Smooth muscle cell of the brain vasculature (primary cell): ENCODE measurements around the gene ADGRB3.
"Not testable (repeated sequence)": the region's sequence is repeated elsewhere in the genome, so short reads cannot be mapped to it uniquely, and the experiment has no call there.

Experiments used
- DNase-seq: peaks from one replicate; pipeline ENCODE4 v3.0.0-alpha.2; 2012; ENCODE audit warnings: low read depth, low spot score

ADGRB3 gene

GRCh38 chr6:68649669-68650068, 14.6 kb downstream of the ADGRB3 start:
- no peak for DNase-seq

DNA sequence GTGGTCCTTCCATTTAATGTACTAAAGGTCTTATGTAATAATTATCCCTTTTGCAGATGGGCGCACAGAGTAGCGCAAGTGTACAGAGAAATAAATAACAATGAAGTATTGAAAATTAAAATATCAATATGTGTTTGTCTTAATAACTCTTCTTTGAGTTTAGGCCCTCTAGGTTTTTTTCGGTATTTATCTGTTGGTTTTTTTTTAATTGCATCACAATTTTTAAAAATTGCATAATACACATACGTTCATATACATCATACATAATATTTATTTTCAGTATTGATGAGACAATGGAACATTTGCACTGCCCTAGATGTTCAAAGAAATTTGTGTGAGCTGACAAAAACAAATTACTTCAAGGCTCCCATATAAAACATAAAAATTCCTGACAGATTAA, 15.1 kb downstream of the ADGRB3 start:
- DNase-seq, result no peak

DNA sequence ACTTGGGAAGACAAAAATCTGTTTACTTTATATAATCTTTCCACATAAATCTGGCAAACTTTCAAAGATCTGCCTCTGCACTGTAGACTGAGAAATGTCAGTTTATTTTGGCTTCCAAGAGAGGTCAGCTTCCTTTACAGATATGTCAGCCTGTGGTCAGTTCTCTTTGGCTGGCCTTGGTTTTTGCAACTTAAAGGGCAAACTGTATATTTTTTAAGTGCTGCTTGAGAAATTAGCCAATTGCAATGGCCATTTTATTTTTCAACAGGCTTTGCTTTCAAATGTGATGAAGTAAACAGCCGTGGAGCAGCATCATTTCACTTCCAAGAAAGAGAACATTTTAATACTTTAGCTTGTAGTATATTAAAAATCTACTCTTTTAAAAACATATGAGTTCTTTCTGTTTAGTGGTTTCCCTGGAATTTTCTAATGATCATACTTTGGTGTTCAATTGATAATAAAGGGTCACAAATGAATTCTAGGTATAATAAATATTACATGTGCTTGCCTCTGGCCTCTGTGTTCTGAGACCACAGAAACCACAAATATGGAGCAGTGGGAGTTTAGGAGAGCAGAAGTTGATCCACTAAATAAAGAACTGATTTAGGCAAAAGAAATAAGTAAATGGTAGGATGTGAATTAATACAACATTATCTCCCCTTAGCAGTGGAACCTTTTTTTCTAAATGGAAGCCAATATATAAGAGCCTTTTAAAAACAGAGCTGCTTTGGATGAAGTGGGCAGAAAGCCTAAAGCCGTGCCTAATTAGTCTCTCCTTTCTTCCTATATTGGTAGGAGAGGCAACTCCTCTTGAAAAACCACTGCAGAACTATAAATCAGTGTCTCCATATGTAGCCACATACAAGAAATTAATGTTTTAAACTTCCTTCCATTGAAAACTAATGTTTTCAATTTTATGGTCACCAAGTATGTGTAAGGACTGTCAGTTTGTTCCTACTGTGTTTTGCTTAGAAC, 16.2 kb downstream of the ADGRB3 start:
- no peak for DNase-seq

DNA sequence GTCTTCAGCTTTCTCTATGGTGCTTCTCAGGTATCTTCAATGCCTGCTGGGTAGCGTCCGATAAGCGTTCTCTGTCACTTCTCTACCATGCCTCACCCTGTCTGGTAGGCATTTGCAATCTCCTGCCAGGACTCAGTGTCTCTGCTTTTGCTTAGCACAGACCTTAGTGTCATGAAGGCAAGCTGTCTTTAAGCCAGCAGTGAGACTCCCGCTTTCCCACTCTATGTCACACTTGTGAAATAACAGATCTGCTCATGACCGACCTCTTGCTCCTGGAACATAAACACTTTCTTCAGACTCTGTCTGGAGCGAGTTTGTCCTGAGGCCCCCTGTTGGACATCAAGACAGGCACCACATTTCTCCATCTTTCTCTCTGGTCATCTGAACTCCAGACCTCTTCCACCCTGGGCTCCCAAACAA, 17.0 kb downstream of the ADGRB3 start:
- no peak for DNase-seq

GRCh38 chr6:68653074-68653705, 18.1 kb downstream of the ADGRB3 start:
- no peak for DNase-seq

DNA sequence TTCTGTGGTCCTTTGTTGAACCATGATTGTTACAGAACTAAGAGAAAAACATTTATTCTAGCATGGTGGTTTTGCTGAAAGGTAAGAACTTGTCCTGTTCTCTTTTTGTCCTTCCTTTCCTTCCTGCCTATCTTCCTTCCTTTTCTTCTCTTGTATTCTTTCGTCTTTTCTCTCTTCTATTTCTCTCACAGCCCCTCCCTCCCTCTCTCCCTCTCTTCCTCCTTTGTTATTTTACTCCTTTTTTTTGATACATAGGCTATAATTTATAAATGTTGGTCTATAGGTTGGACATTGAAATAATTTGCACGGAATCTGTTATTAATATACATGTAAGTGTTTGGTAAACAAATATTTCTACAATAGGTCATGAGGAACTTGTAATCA, 18.6 kb downstream of the ADGRB3 start:
- no peak for DNase-seq

- no peak for DNase-seq
These were observed 19.1 kb downstream of the ADGRB3 start for GRCh38 chr6:68654134-68654533.

DNA sequence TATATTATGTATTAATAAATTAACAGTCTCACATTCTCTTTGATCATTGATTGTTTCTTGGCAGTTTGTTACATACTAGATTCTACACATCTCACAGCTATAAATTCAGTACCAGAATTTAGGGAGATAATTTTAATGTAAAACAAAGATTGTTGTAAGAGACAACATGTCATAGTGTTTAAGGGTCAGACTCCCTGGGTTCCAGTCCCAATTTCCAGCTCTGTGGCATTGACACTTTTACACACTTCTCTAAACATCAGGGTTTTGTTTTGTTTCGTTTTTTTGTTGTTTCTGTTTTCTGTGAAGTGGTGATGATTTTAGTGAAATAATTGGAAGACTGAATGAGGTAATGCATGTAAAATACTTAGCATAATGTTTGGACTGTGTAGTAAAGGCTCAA, 19.9 kb downstream of the ADGRB3 start:
- no peak for DNase-seq

- no peak for DNase-seq
These were observed 22.5 kb downstream of the ADGRB3 start for GRCh38 chr6:68657374-68658139.

- no peak for DNase-seq
These were observed 23.3 kb downstream of the ADGRB3 start for GRCh38 chr6:68658338-68658737.

GRCh38 chr6:68673255-68673654, 38.2 kb downstream of the ADGRB3 start:
- DNase-seq, result no peak

DNA sequence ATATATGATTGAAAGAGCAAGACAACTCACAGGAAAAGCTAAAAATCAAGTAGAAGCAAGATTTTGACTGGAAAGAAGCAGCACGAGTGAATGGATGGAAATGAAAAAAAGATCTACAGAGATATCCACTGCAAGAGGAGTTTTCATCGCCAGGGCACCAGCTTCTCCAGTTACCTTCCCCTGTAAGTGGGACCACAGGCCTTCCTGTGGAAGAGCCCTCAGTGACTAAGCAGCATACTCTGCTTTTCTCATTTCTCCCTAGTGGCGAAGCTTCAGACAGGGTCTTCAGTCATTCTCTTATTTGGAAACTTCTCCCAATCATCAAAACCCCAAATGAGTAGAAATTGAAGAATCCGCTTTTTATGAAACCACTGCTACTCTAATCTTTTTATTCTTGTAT, 40.5 kb downstream of the ADGRB3 start:
- DNase-seq, result no peak

GRCh38 chr6:68676094-68676493, 41.0 kb downstream of the ADGRB3 start:
- DNase-seq, result not testable (repeated sequence)

GRCh38 chr6:68677058-68677457, 42.0 kb downstream of the ADGRB3 start:
- no peak for DNase-seq

GRCh38 chr6:68679399-68679798, 44.3 kb downstream of the ADGRB3 start:
- no peak for DNase-seq

- DNase-seq, result no peak
These were observed 45.2 kb downstream of the ADGRB3 start for GRCh38 chr6:68680264-68680663.

DNA sequence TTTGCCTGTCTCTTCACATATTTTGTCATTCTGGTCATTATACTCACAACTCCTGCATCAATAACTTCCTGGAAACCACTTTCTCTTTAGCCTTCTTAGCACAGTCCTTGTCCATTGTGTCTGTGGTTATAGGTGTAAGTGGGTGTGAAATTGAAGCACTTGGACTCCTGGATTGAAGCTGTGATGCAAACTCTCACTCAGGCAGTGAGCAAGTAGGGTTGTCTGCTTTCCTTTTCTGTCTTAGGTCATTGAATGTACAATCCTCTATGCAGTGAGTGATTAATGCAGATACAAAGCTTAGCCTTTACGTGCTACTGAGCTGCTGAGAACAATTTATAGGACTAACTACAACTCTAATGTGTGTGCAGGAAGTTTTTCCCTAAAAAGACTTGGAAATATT, 54.8 kb downstream of the ADGRB3 start:
- DNase-seq, result no peak

GRCh38 chr6:68691120-68691519, 56.0 kb downstream of the ADGRB3 start:
- DNase-seq, result no peak

DNA sequence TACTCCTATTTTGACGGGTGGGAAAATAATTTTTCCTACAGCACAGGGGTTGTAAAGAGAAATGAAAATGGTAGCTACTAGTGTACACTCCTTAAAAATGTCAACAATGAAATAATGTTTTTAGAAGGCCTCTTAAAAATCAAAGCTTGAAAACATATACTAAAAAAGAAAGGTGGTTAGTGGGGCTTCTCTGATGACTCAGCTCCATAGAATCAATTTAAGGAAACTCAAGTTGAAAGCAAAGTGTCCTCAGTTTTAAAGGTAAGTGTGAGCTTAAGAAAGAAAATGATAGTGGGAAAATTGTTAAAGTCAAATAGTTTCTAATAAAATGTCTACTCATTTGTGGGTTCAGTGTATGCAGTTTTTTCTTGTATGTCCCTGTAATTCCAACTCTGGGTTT, 58.2 kb downstream of the ADGRB3 start:
- no peak for DNase-seq

- DNase-seq, result no peak
These were observed 60.3 kb downstream of the ADGRB3 start for GRCh38 chr6:68695403-68695802.

- DNase-seq, result no peak
These were observed 60.8 kb downstream of the ADGRB3 start for GRCh38 chr6:68695838-68696237.

DNA sequence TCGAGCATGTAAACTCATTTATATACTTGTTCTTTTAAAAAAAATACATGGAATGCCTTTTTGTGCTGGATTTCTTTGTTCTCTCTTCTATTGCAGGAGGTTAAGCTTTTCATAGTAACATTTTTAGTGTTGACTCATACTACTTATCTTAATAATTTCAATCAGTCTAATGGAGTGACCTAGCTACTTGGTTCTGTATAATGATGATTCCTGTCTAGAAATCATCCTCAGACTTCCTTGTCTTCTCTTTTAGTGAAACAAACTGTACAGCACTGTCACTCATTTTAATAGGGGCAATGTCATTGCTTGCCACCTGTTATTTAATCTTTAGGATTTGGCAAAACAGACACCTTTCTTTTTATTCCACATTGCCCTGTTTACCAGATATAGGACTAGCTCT, 62.3 kb downstream of the ADGRB3 start:
- no peak for DNase-seq
